Sigmoid colon (tissue), 7 donors: ENCODE measurements around the gene TLE1. TPM values are rescaled to one million over a fixed set of nuclear protein-coding genes. Genes with fewer than 3 reads are reported as not detected.

Source experiments
- DNase-seq: peaks from one replicate; pipeline ENCODE4 v3.0.0-alpha.2; 2019
- H3K27ac ChIP-seq, 4 donors: fragments of 200-600 bp; sonication (generic); one replicate each; pipeline ENCODE4 v1.5.1; 2016 to 2019; ENCODE audit warnings: mild to moderate bottlenecking in 1 of 4
- H3K27me3 ChIP-seq, 3 donors: fragments of 200-600 bp; sonication (generic); one replicate each; pipeline ENCODE4 v1.5.1; 2019; ENCODE audit warnings: mild to moderate bottlenecking in 1 of 3
- H3K36me3 ChIP-seq, 4 donors: fragments of 200-600 bp; sonication (generic); one replicate each; pipeline ENCODE4 v1.5.1; 2016 to 2019
- H3K4me1 ChIP-seq, 4 donors: fragments of 200-600 bp; sonication (generic); one replicate each; pipeline ENCODE4 v1.5.1; 2017 to 2019
- H3K4me3 ChIP-seq, 4 donors: fragments of 200-600 bp; sonication (generic); one replicate each; pipeline ENCODE4 v1.5.1; 2017 to 2019; ENCODE audit warnings: mild to moderate bottlenecking in 2 of 4, moderate library complexity in 1 of 4
- H3K9me3 ChIP-seq, 4 donors: fragments of 200-600 bp in 3 of 4; sonication (generic) in 3 of 4; one replicate each; pipeline versions ENCODE4 v1.5.1 to v1.6.1; 2013 to 2019
- EP300 ChIP-seq, 4 donors: sonication (generic); formaldehyde crosslinking; IDR thresholded peaks; one replicate each; pipeline ENCODE4 v1.6.1; 2017; ENCODE audit warnings: antibody characterized with exemption in 4 of 4
- POLR2A ChIP-seq, 2 donors: fragments of 450-650 bp; IDR thresholded peaks; one replicate each; pipeline ENCODE4 v1.6.1; 2016; ENCODE audit warnings: antibody characterized with exemption in 2 of 2, mild to moderate bottlenecking in 2 of 2, moderate library complexity in 2 of 2
- POLR2AphosphoS5 ChIP-seq, 4 donors: sonication (generic); formaldehyde crosslinking; IDR thresholded peaks; one replicate each; pipeline ENCODE4 v1.6.1; 2017; ENCODE audit warnings: antibody characterized with exemption in 4 of 4
- whole genome bisulfite sequencing, 2 donors: extraction: QIAGEN DNeasy Blood & Tissue Kit; methylation state at CpG; one replicate each; pipeline ENCODE4 v1.1.7; 2013; 5-methylcytosine and 5-hydroxymethylcytosine counted together
- intact Hi-C: fragments of 100-400 bp; cut with DNase I; formaldehyde crosslinking; loops from one replicate; pipeline ENCODE4 v1.15.1; 2023
- polyA plus RNA-seq, 3 donors: library from polyadenylated mRNA; stranded (reverse); fragments of 200-250 nt; gene quantifications; one replicate each; pipeline ENCODE4 v1.2.3, GENCODE V29; 2013
- total RNA-seq, 4 donors: library from RNA; depleted of rRNA; stranded (reverse); fragments of >200 nt; gene quantifications; one replicate each; pipeline ENCODE4 v1.1.0, GENCODE V29; 2016
- TF ChIP-seq, protein P1 (sequence below), 4 experiments: fragments of 450-650 bp in 3 of 4; fragments of 200-600 bp in 1 of 4; IDR thresholded peaks; one replicate each; pipeline ENCODE4 v1.5.1; 2016 to 2019; ENCODE audit warnings: antibody characterized with exemption in 4 of 4, mild to moderate bottlenecking in 3 of 4, moderate library complexity in 2 of 4
- donor health status: healthy with polysubstance abuse.
- donor health status: Bipolar disorder and iron deficiency.
- donor health status: healthy.

The TLE1 gene
- total and polyA plus RNA-seq, 7 donors: 28.9 to 54.6 (median 45.7) TPM

DNA sequence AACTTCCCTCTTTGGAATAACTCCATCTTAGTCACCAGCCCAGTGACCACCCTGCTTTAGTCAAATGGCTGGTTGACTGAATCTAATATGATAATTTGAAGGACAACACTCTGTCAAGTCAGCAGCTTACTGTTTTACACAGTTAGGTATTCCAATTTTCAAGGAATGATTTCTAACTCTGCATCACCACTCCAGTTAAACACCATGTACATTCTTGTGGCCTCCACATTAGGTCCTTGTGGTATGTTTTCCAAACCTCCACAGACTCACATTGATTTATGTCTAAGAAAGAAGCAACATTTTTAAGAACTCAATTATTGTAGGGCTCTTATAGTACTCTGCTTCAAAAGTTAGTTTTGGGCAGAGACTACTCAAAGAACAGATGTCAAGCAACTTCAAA is 110.7 kb downstream of the TLE1 start:
- TF ChIP-seq, protein P1, sequence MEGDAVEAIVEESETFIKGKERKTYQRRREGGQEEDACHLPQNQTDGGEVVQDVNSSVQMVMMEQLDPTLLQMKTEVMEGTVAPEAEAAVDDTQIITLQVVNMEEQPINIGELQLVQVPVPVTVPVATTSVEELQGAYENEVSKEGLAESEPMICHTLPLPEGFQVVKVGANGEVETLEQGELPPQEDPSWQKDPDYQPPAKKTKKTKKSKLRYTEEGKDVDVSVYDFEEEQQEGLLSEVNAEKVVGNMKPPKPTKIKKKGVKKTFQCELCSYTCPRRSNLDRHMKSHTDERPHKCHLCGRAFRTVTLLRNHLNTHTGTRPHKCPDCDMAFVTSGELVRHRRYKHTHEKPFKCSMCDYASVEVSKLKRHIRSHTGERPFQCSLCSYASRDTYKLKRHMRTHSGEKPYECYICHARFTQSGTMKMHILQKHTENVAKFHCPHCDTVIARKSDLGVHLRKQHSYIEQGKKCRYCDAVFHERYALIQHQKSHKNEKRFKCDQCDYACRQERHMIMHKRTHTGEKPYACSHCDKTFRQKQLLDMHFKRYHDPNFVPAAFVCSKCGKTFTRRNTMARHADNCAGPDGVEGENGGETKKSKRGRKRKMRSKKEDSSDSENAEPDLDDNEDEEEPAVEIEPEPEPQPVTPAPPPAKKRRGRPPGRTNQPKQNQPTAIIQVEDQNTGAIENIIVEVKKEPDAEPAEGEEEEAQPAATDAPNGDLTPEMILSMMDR (IDR thresholded peaks at IDR 0.05): no peak
- TF ChIP-seq POLR2AphosphoS5 (IDR thresholded peaks at IDR 0.05): no peak
- TF ChIP-seq POLR2A (IDR thresholded peaks at IDR 0.05): no peak
- no peak for TF ChIP-seq EP300 (IDR thresholded peaks at IDR 0.05)
- H3K4me3 ChIP-seq: no peak overlapping the region
- no peaks in the 10 kb centered on the region for H3K9me3 ChIP-seq
- H3K4me1 ChIP-seq: peaks cover 0 to 15% (median 6%) of the 10 kb centered on the region in 4 donors
- no peak for DNase-seq
- no peaks in the 10 kb centered on the region for H3K27me3 ChIP-seq
- H3K36me3 ChIP-seq: peaks cover under 1 to 4% (median 3%) of the 10 kb centered on the region in 4 donors
- no peak overlapping the region for H3K27ac ChIP-seq
- intact Hi-C loops: no loop called here

DNA sequence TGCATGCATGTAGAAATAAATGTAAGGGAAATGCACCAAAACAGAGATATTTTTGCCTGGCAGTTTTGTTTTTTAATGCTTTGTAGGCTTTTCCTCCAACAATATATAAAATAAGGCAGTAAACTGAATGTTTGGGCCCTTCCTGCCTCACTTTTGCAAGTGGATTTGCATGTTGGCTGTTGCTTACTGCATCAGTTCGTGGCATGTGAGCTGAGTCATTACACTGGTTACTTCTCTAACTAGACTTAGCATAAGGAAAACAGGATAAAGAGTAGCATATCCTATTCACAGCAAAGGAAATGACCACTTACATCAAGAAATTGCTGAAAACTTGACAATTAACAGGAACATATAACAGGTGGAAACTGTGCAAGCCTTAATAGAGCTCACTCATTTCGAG is 113.4 kb downstream of the TLE1 start:
- no peaks in the 10 kb centered on the region for H3K36me3 ChIP-seq
- H3K9me3 ChIP-seq: no peaks in the 10 kb centered on the region
- intact Hi-C loops: no loop called here
- no peak overlapping the region for H3K4me3 ChIP-seq
- WGBS, 2 donors: 25 to 57% methylated on average over 2 of the region's 2 CpGs
- no peaks in the 10 kb centered on the region for H3K27me3 ChIP-seq
- no peak overlapping the region for H3K27ac ChIP-seq
- DNase-seq: no peak
- TF ChIP-seq, protein P1 (IDR thresholded peaks at IDR 0.05): no peak
- TF ChIP-seq POLR2AphosphoS5 (IDR thresholded peaks at IDR 0.05) (no peak), POLR2A (IDR thresholded peaks at IDR 0.05) (no peak), EP300 (IDR thresholded peaks at IDR 0.05) (no peak)
- no peaks in the 10 kb centered on the region for H3K4me1 ChIP-seq

DNA sequence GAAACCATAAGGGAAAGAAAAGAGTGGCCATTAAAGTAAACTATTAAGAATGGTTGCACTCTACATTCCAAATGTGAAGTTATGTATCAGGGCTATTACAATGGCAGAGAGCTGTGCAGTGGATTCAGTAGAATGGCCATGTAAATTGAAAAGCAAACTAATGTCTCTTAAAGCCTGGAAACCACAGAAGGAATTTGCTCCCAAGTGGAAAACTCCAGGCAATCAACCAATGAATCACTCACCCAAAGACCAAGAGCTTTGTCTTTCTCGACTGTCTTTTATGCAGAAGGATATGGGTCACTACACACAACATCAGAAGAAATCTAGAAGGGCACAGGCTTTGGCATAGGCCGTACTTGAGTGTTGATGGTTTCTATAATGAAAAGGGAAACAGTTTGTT is 114.9 kb downstream of the TLE1 start:
- Histone ChIP-seq H3K36me3 (no peaks in the 10 kb centered on the region), H3K27me3 (no peaks in the 10 kb centered on the region), H3K9me3 (no peaks in the 10 kb centered on the region), H3K4me1 (no peaks in the 10 kb centered on the region), H3K4me3 (no peak overlapping the region), H3K27ac (no peak overlapping the region)
- DNase-seq: no peak
- 86% methylated on average over 2 of the region's 2 CpGs for WGBS, 2 donors
- TF ChIP-seq POLR2AphosphoS5 (IDR thresholded peaks at IDR 0.05) (no peak), POLR2A (IDR thresholded peaks at IDR 0.05) (no peak), EP300 (IDR thresholded peaks at IDR 0.05) (no peak)
- TF ChIP-seq, protein P1 (IDR thresholded peaks at IDR 0.05): no peak
- intact Hi-C loops: no loop called here

DNA sequence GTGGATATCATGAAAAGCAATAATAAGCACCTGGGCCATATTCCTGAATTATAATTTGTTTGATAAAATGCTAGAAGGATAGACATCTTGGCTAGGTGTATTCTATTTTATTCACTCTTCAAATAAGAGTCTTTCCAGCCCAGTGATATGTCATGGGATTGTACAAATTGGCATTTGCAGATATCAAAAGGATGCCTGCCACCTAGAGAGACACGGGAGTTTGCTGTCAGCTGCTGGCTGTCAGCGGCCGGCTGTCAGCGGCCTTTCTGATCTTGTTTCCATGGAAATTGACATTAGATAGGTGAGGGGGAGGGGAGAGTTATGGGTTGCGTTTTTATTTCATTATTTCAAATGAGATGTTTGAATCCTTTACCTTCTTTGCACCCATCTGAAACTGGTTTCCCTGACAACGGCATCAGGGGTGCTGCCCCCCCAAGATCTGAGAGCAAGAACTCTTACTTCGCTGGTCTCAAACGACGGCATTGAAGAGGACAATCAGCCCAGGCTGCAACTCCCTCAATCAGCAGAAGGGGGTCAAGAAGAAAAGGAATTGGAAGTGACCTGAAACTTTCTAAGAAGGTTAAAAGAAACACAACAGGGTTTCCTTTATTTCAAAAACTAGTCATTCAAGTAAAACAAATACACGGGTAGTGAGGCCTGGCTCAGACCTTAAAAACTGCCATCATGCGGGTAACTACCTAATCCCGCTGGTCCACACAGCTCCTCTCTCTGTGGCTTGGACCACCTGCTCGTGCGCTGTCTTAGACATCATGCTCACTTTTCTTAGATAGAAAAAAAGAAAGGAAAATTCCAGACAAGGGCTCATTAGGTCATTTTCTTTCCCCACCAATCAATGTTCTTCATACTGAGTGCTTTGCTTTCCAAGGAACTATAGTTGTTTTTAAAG is 115.7 kb downstream of the TLE1 start:
- no peaks in the 10 kb centered on the region for H3K27me3 ChIP-seq
- intact Hi-C loops: no loop called here
- no peak overlapping the region for H3K27ac ChIP-seq
- DNase-seq: no peak
- H3K4me1 ChIP-seq: no peaks in the 10 kb centered on the region
- WGBS, 2 donors: 80 to 84% methylated on average over 14 of the region's 14 CpGs
- H3K9me3 ChIP-seq: no peaks in the 10 kb centered on the region
- no peak for TF ChIP-seq POLR2A (IDR thresholded peaks at IDR 0.05)
- TF ChIP-seq EP300 (IDR thresholded peaks at IDR 0.05): no peak
- TF ChIP-seq, protein P1 (IDR thresholded peaks at IDR 0.05): no peak
- TF ChIP-seq POLR2AphosphoS5 (IDR thresholded peaks at IDR 0.05): no peak
- no peaks in the 10 kb centered on the region for H3K36me3 ChIP-seq
- no peak overlapping the region for H3K4me3 ChIP-seq
